SU-DHL-6 (cell line): Measurements from ENCODE around the gene SPTBN5.

ENCODE experiments used
- H2AFZ ChIP-seq: fragments of 200-600 bp; sonication (generic); 2 replicates; pipeline ENCODE4 v1.6.1; 2014; ENCODE audit warnings: low read depth, mild to moderate bottlenecking, moderate library complexity, mixed read lengths, antibody characterized with exemption, low read length; ENCODE audit not compliant: severe bottlenecking
- H3F3A ChIP-seq: fragments of 200-600 bp; shearing (Covaris generic); 2 replicates; pipeline ENCODE4 v1.6.0; 2016; ENCODE audit warnings: antibody characterized with exemption, mild to moderate bottlenecking; ENCODE audit not compliant: insufficient read depth
- H3K27ac ChIP-seq: fragments of 200-600 bp; sonication (generic); 2 replicates; pipeline ENCODE4 v1.5.1; 2016; ENCODE audit warnings: low read depth, mild to moderate bottlenecking, low read length, moderate library complexity, mixed read lengths
- H3K27me3 ChIP-seq: fragments of 200-600 bp; sonication (generic), shearing (Covaris generic); 2 replicates; pipeline ENCODE4 v1.6.0; 2014; ENCODE audit warnings: mild to moderate bottlenecking, low read length
- H3K36me3 ChIP-seq: fragments of 200-600 bp; sonication (generic); 2 replicates; pipeline ENCODE4 v1.6.1; 2014; ENCODE audit warnings: mild to moderate bottlenecking, low read length, mixed read lengths
- H3K4me2 ChIP-seq: fragments of 300-600, 200-600 bp; shearing (Covaris generic), sonication (generic); 2 replicates; pipeline ENCODE4 v1.6.0; 2014; ENCODE audit warnings: low read length, low read depth, mild to moderate bottlenecking; ENCODE audit not compliant: poor library complexity, severe bottlenecking
- H3K4me3 ChIP-seq: fragments of 200-600 bp; sonication (generic); 2 replicates; pipeline ENCODE4 v1.5.1; 2014; ENCODE audit warnings: antibody characterized with exemption, low read length, mild to moderate bottlenecking, mixed read lengths; ENCODE audit not compliant: insufficient read depth, poor library complexity, severe bottlenecking
- H3K79me2 ChIP-seq: fragments of 200-600 bp; sonication (generic); 2 replicates; pipeline ENCODE4 v1.6.1; 2014; ENCODE audit warnings: mild to moderate bottlenecking, low read length, moderate library complexity; ENCODE audit not compliant: insufficient read depth
- H3K9ac ChIP-seq: fragments of 200-600 bp; sonication (generic); 2 replicates; pipeline ENCODE4 v1.7.0; 2014; ENCODE audit warnings: mild to moderate bottlenecking, low read length
- H3K9me2 ChIP-seq: fragments of 200-600 bp; sonication (generic); replicated peaks from 2 replicates; pipeline ENCODE4 v1.6.1; 2014; ENCODE audit warnings: low read length; ENCODE audit not compliant: insufficient read depth
- H3K9me3 ChIP-seq: fragments of 200-600 bp; sonication (generic); 2 replicates; pipeline ENCODE4 v1.6.1; 2014; ENCODE audit warnings: low read length, mixed read lengths; ENCODE audit not compliant: insufficient read depth
- H4K20me1 ChIP-seq: fragments of 200-600 bp; sonication (generic); 2 replicates; pipeline ENCODE4 v1.6.1; 2014; ENCODE audit warnings: low read depth, mild to moderate bottlenecking, antibody characterized with exemption, low read length, moderate library complexity, mixed read lengths
- CTCF ChIP-seq: fragments of 200-600 bp; sonication (generic); IDR thresholded peaks from one replicate; pipeline ENCODE4 v1.5.1; 2017; ENCODE audit warnings: antibody characterized with exemption, mild to moderate bottlenecking, low read length, moderate library complexity; ENCODE audit not compliant: insufficient read depth, poor library complexity, severe bottlenecking
- EZH2phosphoT487 ChIP-seq: fragments of 200-600 bp; sonication (generic), shearing (Covaris generic); conservative IDR thresholded peaks from 2 replicates; pipeline ENCODE4 v1.6.1; 2018; ENCODE audit warnings: mild to moderate bottlenecking, antibody characterized with exemption, low read length, moderate library complexity, mixed read lengths

The SPTBN5 gene

GRCh38 chr15:41887893-41888292 lies 6.0 kb downstream of the SPTBN5 start:
- Histone ChIP-seq H3K79me2 (no peaks in the 10 kb centered on the region), H3F3A (no peaks in the 10 kb centered on the region), H3K9ac (no peak overlapping the region), H4K20me1 (no peaks in the 10 kb centered on the region), H3K9me3 (no peaks in the 10 kb centered on the region), H3K4me3 (no peak overlapping the region), H3K27me3 (no peaks in the 10 kb centered on the region), H3K9me2 (no peaks in the 10 kb centered on the region), H3K27ac (no peak overlapping the region), H2AFZ (no peak overlapping the region), H3K4me2 (no peak overlapping the region), H3K36me3 (no peaks in the 10 kb centered on the region)
- TF ChIP-seq EZH2phosphoT487 (no peak), CTCF (no peak)

- Histone ChIP-seq H3K36me3 (no peaks in the 10 kb centered on the region), H3K27ac (no peak overlapping the region), H4K20me1 (no peaks in the 10 kb centered on the region), H3K4me2 (no peak overlapping the region), H2AFZ (no peak overlapping the region), H3K9ac (no peak overlapping the region), H3K79me2 (no peaks in the 10 kb centered on the region), H3K9me3 (no peaks in the 10 kb centered on the region), H3K27me3 (no peaks in the 10 kb centered on the region), H3F3A (no peaks in the 10 kb centered on the region), H3K9me2 (no peaks in the 10 kb centered on the region), H3K4me3 (no peak overlapping the region)
- TF ChIP-seq EZH2phosphoT487 (no peak), CTCF (no peak)
Measured at GRCh38 chr15:41887161-41887560, 6.7 kb downstream of the SPTBN5 start.

GRCh38 chr15:41886741-41887140 lies 7.1 kb downstream of the SPTBN5 start:
- H3K9me2 ChIP-seq: no peaks in the 10 kb centered on the region
- no peak overlapping the region for H3K9ac ChIP-seq

More at GRCh38 chr15:41886741-41887140, 7.1 kb downstream of the SPTBN5 start:
- no peaks in the 10 kb centered on the region for H4K20me1 ChIP-seq
- no peaks in the 10 kb centered on the region for H3K79me2 ChIP-seq
- H3K27ac ChIP-seq: no peak overlapping the region
- no peak overlapping the region for H2AFZ ChIP-seq
- TF ChIP-seq CTCF (no peak), EZH2phosphoT487 (no peak)
- no peaks in the 10 kb centered on the region for H3K9me3 ChIP-seq
- no peaks in the 10 kb centered on the region for H3F3A ChIP-seq
- H3K36me3 ChIP-seq: no peaks in the 10 kb centered on the region
- no peaks in the 10 kb centered on the region for H3K27me3 ChIP-seq
- no peak overlapping the region for H3K4me3 ChIP-seq
- no peak overlapping the region for H3K4me2 ChIP-seq
